ENCODE data around the gene LSS. TPM values are rescaled to one million over a fixed set of nuclear protein-coding genes. Genes with fewer than 3 reads are reported as not detected.

The LSS gene
- total RNA-seq, 2 experiments from 2014 or later: 30.4 TPM

DNA sequence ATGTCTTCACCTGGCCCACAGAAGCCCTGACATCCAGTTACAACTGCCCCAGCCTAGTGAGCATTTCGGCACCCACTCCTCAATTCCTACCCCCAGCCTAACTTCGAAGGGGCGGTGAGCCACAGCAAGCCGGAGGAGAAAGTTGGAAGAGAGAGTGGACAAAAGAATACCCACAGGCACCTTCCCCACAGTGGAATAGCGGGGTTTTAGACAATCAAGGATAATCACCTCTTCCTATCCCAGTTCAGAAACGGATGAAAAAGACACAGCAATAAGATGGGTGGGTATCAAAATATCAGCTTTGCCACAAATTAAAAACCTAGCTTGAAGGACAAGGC, 1.3 kb upstream of the LSS start:
- no peak for ATAC-seq (ENCODE audit: poor library complexity)
- DNase-seq: no peak

DNA sequence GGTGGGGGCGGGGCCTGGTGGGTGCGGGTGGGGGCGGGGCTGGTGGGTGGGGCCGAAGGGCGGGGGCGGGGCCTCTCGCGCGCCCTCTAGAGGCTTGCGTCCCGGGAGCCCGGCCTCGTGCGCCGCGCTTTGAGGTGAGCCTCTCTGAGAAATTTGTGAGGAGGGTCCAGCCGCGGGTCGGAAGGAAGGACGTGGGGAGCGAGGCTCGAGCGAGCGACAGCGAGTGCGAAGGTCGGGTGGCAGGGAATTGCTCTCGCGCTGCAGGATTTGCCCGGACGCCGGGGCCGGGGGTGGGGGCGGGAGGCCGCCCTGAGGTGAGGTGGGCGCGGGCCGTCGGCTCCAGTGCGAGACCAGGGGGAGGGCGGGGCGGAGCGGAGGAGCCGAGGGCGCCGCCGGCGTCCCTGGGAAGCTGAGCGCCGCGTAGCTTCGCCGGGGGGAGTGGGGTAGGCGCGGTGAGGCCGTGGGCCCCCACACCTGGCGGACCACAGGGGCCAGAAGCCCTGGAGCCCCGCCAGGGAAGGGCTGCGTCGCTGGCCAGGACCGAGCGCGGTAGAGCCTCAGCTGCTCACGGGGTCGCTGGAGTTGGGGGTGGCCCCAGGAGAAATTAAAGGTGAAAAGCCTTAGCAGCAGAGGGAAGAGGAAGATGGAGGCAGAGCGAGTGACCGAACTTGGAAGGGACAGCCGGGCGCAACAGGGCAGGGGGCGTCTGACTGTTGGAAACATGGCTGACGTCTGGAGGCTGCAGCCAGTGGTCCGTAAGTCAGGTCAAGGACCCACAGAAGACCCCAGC, 754 bp upstream of the LSS start:
- ChIA-PET CTCF (interaction anchor here (3.6 kb wide), 1 partner anchor 85 kb away, joined by 10 read pairs; no protein-coding TSS in a partner anchor), POLR2A (no interaction called here)
- H3K36me3 Mint-ChIP-seq (ENCODE audit: low read depth): peaks cover 36% of the 10 kb centered on the region
- intact Hi-C loops (cut with DNase I, micrococcal nuclease): loop anchor here (1.0 to 10.0 kb wide), 6 partner anchors 55 to 942 kb away; partner anchors contain the start of genes YBEY (in 2 of the 2), C21orf58 (in 1 of the 2), MCM3AP (in 1 of the 2) and POFUT2 (in 1 of the 2)
- no peaks in the 10 kb centered on the region for H3K9me3 Mint-ChIP-seq
- Histone ChIP-seq H3K36me3 (ENCODE audit: insufficient read depth, low read length) (peaks cover 7% of the 10 kb centered on the region), H3K9me3 (ENCODE audit: control insufficient read depth in 1 of 2, insufficient read depth in 1 of 2, low read length in 2 of 2) (no peaks in the 10 kb centered on the region), H3K4me3 (ENCODE audit: low read length) (peak overlapping the region; percentile 53), H3K27me3 (ENCODE audit: control insufficient read depth in 1 of 2, insufficient read depth in 2 of 2, low read length in 2 of 2) (no peaks in the 10 kb centered on the region), H3K27ac (ENCODE audit: low read depth in 1 of 2, low read length in 2 of 2) (no peak overlapping the region), H3K4me1 (ENCODE audit: insufficient read depth, low read length) (peaks cover 31% of the 10 kb centered on the region)
- H3K27me3 Mint-ChIP-seq: no peaks in the 10 kb centered on the region
- H3K4me3 Mint-ChIP-seq: peak overlapping the region; percentile 98
- DNase-seq (peak in 1 of 14 experiments; percentile 6), ATAC-seq (ENCODE audit: poor library complexity) (peak; percentile 43)
- TF ChIP-seq, protein P1, sequence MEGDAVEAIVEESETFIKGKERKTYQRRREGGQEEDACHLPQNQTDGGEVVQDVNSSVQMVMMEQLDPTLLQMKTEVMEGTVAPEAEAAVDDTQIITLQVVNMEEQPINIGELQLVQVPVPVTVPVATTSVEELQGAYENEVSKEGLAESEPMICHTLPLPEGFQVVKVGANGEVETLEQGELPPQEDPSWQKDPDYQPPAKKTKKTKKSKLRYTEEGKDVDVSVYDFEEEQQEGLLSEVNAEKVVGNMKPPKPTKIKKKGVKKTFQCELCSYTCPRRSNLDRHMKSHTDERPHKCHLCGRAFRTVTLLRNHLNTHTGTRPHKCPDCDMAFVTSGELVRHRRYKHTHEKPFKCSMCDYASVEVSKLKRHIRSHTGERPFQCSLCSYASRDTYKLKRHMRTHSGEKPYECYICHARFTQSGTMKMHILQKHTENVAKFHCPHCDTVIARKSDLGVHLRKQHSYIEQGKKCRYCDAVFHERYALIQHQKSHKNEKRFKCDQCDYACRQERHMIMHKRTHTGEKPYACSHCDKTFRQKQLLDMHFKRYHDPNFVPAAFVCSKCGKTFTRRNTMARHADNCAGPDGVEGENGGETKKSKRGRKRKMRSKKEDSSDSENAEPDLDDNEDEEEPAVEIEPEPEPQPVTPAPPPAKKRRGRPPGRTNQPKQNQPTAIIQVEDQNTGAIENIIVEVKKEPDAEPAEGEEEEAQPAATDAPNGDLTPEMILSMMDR (IDR thresholded peaks at IDR 0.05): peak; percentile 60
- peaks cover 56% of the 10 kb centered on the region for H3K4me1 Mint-ChIP-seq (ENCODE audit: low read depth)
- H3K27ac Mint-ChIP-seq: peak overlapping the region; percentile 75

More for the DNA sequence above, 1.3 kb upstream of the LSS start:
- Histone ChIP-seq H3K36me3 (ENCODE audit: insufficient read depth, low read length) (peaks cover 13% of the 10 kb centered on the region), H3K27ac (ENCODE audit: low read depth in 1 of 2, low read length in 2 of 2) (no peak overlapping the region), H3K4me1 (ENCODE audit: insufficient read depth, low read length) (peaks cover 31% of the 10 kb centered on the region), H3K4me3 (ENCODE audit: low read length) (peak overlapping the region; percentile 53), H3K9me3 (ENCODE audit: control insufficient read depth in 1 of 2, insufficient read depth in 1 of 2, low read length in 2 of 2) (no peaks in the 10 kb centered on the region), H3K27me3 (ENCODE audit: control insufficient read depth in 1 of 2, insufficient read depth in 2 of 2, low read length in 2 of 2) (no peaks in the 10 kb centered on the region)
- CTCF ChIA-PET: interaction anchor here (3.6 kb wide), 1 partner anchor 86 kb away, joined by 10 read pairs; no protein-coding TSS in a partner anchor
- Mint-ChIP-seq H3K9me3 (no peaks in the 10 kb centered on the region), H3K4me1 (ENCODE audit: low read depth) (peaks cover 59% of the 10 kb centered on the region), H3K4me3 (peak overlapping the region; percentile 88), H3K27me3 (no peaks in the 10 kb centered on the region), H3K36me3 (ENCODE audit: low read depth) (peaks cover 42% of the 10 kb centered on the region), H3K27ac (peak overlapping the region; percentile 57)
- intact Hi-C loops (cut with DNase I, micrococcal nuclease): loop anchor here (1.0 to 10.0 kb wide), 7 partner anchors 55 to 943 kb away; partner anchors contain the start of genes YBEY (in 2 of the 2), C21orf58 (in 1 of the 2), DIP2A (in 1 of the 2) and MCM3AP (in 1 of the 2)
- POLR2A ChIA-PET: no interaction called here
- TF ChIP-seq, protein P1 (IDR thresholded peaks at IDR 0.05): no peak

DNA sequence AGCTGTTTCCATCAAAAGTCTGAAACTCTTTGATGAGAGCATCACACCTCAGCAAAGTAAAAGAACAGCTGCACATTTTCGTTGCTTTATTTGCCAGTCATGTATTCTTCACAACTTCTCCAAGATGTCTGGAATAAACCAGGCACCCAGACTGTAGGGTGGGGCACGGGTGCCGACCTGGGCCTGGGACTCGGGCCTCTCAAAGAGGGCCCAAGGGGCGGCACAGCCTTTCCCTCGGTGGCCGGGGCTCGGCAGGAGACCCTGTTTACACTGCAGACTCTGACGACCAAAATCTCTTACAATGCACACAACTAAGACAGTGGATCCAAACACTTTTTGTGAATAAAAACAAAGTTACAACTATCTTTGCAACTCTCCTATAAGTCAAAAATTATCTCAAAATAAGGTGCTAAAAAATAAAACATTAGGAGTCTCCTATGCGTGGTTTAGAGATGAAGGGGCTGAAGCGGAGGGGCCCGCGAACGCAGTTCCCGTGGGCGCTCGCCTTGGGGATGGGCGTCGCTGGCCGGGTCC, 696 bp downstream of the LSS start:
- ChIA-PET POLR2A (no interaction called here), CTCF (interaction anchor here (1.3 kb wide), 1 partner anchor 8 kb away, joined by 3 read pairs; no protein-coding TSS in a partner anchor)
- H3K27ac ChIP-seq (ENCODE audit: low read depth in 1 of 2, low read length in 2 of 2): peak overlapping the region in 1 of 2 donors; percentile 43
- peak overlapping the region; percentile 87 for H3K4me3 ChIP-seq (ENCODE audit: low read length)
- H3K4me3 Mint-ChIP-seq: peak overlapping the region; percentile 88
- TF ChIP-seq, protein P1 (IDR thresholded peaks at IDR 0.05): no peak
- no peaks in the 10 kb centered on the region for H3K27me3 Mint-ChIP-seq
- peaks cover 22% of the 10 kb centered on the region for H3K36me3 Mint-ChIP-seq (ENCODE audit: low read depth)
- peaks cover 31% of the 10 kb centered on the region for H3K4me1 ChIP-seq (ENCODE audit: insufficient read depth, low read length)
- no peaks in the 10 kb centered on the region for H3K9me3 Mint-ChIP-seq
- no peaks in the 10 kb centered on the region for H3K36me3 ChIP-seq (ENCODE audit: insufficient read depth, low read length)
- ATAC-seq (ENCODE audit: poor library complexity) (no peak), DNase-seq (peak in 2 of 14 experiments; percentile 15 to 32)
- intact Hi-C loops (cut with DNase I, micrococcal nuclease): loop anchor here (1.0 to 10.0 kb wide), 5 partner anchors 44 to 941 kb away; partner anchors contain the start of genes MCM3AP (in 1 of the 2), POFUT2 (in 1 of the 2), SPATC1L (in 1 of the 2) and YBEY (in 1 of the 2)
- no peaks in the 10 kb centered on the region for H3K9me3 ChIP-seq (ENCODE audit: control insufficient read depth in 1 of 2, insufficient read depth in 1 of 2, low read length in 2 of 2)
- H3K27me3 ChIP-seq (ENCODE audit: control insufficient read depth in 1 of 2, insufficient read depth in 2 of 2, low read length in 2 of 2): no peaks in the 10 kb centered on the region
- peak overlapping the region; percentile 75 for H3K27ac Mint-ChIP-seq
- peaks cover 54% of the 10 kb centered on the region for H3K4me1 Mint-ChIP-seq (ENCODE audit: low read depth)
